GM19240 (cell line): Measurements from ENCODE around the gene BCL2L1.
"Not testable (repeated sequence)": the region's sequence is repeated elsewhere in the genome, so short reads cannot be mapped to it uniquely, and the experiment has no call there.

Source experiments
- DNase-seq: peaks from one replicate; pipeline ENCODE4 v3.0.0; 2011; ENCODE audit warnings: low spot score; ENCODE audit not compliant: insufficient read length

Gene BCL2L1

GRCh38 chr20:31653561-31653960, 69.1 kb downstream of the BCL2L1 start:
- no peak for DNase-seq

DNA sequence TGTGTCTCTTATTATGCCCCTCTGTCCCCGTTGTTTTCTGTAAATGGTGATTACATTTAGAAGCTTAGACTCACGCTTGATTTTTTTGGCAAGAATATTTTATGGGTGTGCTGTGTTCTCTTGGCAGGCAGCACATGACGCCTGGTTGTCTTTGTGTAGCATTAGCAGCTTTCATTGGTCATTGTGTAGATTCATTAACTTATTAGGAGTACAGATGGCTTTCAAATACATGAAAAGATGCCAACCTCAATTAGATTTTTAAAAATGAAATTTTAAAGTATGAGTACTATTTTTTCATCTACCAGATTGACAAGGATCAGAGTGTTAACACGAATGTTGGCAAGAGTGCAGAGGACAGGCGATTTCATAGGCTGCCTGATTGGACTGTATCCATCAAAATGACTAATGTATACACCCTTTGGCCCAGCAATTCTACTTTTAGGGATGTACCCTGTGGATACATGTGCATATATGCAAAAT, 69.7 kb downstream of the BCL2L1 start:
- no peak for DNase-seq

GRCh38 chr20:31648104-31648503, 74.6 kb downstream of the BCL2L1 start:
- DNase-seq: not testable (repeated sequence)

GRCh38 chr20:31644701-31645100, 78.0 kb downstream of the BCL2L1 start:
- no peak for DNase-seq

DNA sequence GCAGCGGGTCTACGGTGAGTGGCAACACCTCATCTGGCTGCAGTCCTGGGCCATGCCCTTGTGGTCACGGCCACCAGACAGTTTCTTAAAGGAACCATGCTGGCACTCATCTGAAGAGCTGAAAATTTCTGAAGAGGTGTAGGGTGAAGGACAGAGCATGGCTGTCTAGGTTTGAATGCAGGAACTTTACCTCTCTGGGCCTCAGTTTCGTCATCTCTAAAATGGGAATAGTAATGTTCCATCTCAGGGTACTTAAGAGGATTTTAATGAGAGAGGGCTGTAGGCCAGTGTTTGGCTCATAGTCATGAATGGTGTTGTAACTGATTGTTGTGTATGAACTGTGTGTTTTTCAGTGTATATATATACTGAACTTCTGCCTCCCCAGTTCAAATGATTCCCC, 79.1 kb downstream of the BCL2L1 start:
- no peak for DNase-seq

DNA sequence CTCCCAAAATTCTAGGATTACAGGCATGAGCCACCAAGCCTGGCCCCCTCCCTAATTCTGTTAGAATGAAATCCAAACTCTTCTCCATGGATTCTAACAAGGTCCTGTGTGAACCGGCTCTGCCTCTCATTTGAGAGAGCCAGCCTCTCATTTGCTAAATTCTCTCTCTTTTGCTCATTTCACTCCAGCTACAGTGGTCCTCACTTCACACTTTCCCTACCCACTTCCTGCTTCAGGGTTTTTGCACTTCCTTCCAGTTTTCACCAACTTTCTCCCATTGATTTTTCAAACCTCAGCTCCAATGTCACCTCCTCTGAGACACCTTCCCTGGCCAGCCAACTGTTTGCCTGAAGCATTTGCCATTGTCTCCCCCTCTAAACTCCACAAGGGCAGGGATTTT, 79.8 kb downstream of the BCL2L1 start:
- DNase-seq: no peak

DNA sequence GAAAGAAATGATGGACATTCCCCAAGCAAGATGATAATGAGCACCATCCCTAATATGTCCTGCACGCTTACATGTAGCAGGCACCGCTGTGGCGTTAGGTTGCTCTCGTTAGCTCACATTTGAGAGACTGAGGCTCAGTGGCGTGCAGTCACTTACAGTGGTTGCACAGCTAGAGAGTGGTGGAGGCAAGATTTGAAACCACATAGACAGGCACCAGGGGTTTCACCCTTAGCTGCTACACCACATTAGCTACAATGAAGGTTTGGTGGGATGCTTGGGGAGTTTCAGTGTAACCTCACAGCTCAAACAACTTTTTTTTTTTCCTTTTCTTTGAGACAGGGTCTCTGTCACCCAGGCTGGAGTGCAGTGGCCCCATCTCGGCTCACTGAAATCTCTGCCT, 81.3 kb downstream of the BCL2L1 start:
- DNase-seq: no peak

- DNase-seq: no peak
Measured at GRCh38 chr20:31640259-31640658, 82.4 kb downstream of the BCL2L1 start.

DNA sequence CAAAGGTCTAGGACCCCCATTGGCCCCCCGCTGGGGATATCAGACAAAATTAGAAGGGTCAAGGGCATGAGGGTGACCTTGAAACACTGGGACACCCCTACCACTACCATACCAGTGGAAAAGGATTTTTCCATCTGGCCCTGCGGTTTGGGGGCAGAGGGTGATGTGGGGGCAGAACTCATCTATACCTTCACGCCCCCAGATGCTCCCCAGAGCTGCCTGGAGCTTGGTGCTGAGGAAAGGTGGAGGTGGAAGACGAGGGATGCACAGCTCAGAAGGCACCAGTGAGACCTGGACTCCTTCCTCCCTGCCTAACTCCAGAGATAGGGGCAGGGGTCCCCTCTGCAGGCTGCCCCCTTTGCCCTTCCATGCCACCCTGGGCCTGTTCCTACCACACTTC, 83.9 kb downstream of the BCL2L1 start:
- no peak for DNase-seq

DNA sequence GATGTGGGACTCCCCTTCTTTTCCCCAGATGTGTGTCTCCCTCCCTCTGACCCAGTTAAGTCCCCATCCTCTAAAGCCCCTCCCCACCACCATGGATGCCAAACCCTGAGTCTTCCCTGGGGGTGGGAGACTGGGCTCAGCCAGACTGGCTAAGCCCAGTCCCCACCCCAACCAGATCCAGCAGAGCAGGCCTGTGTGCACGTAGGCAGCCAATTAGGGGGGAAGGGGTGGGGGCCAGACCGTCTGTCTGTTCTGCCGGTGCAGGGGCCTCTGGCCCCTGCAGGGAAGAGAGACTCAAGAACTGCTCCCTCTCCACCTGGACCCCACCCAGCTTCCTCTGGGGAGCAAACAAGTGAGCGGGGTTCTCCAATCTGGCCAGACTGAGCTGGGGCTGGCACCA, 84.4 kb downstream of the BCL2L1 start:
- DNase-seq: no peak

- no peak for DNase-seq
Measured at GRCh38 chr20:31637660-31638059, 85.0 kb downstream of the BCL2L1 start, which contains the start of gene COX4I2. Gene COX4I2, plus strand, starts transcription at chr20:31637912. Its CDS starts 1,106 bp downstream, at chr20:31639018.

DNA sequence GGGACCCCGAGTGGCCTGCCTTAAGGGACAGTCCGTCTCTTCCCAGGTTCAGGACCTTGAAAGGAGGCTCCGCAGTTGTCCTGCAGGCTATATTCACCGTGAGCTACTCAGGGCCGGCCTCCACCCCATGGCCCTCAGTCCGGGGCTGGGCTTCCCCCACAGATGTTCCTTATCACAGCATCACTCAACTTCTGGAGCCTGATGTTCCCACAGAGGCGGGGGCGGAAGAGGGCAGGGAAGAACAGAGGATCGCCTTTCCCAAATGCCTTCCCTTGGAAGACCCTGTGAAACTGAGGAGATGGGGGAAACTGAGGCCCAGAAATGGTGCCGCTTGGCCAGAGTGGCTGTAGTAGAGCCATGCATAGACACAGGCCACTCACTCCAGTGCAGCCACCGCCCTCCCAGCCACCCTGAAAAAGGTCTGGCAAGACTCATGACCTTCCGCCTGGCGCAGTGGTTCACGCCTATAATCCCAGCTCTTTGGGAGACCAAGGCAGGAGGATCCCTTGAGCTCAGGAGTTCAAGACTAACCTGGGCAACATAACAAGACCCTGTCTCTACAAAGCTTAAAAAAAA, 89.2 kb downstream of the BCL2L1 start:
- no peak for DNase-seq

GRCh38 chr20:31632548-31633338, 89.9 kb downstream of the BCL2L1 start:
- DNase-seq: no peak

DNA sequence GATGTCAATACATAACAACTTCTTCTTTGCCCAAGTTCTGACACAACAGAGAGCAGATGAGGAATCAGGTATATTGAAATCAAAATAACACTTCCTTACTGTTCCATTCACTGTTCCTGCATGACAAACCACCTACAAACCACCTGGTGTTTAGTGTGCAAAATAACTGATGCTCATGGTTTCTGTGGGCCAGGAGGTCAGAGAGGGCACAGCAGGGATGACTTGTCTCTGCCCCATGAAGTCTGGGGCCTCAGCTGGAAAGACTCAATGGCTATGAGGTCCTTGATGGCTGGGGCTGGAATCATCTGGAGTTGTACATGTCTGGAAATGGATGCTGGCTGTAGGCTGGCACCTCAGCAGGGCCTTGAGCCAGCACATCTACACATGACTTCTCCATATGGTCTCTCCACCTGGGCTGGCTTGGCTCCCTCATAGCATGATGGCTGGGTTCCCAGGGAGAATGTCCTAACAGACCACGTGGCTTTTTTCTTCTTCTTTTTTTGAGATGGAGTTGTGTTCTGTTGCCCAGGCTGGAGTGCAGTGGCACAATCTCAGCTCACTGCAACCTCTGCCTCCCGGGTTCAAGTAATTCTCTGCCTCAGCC, 92.4 kb downstream of the BCL2L1 start:
- no peak for DNase-seq

DNA sequence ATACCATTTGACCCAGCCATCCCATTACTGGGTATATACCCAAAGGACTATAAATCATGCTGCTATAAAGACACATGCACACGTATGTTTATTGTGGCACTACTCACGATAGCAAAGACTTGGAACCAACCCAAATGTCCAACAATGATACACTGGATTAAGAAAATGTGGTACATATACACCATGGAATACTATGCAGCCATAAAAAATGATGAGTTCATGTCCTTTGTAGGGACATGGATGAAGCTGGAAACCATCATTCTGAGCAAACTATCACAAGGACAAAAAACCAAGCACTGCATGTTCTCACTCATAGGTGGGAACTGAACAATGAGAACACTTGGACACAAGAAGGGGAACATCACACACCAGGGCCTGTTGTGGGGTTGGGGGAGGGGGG, 94.6 kb downstream of the BCL2L1 start:
- not testable (repeated sequence) for DNase-seq

DNA sequence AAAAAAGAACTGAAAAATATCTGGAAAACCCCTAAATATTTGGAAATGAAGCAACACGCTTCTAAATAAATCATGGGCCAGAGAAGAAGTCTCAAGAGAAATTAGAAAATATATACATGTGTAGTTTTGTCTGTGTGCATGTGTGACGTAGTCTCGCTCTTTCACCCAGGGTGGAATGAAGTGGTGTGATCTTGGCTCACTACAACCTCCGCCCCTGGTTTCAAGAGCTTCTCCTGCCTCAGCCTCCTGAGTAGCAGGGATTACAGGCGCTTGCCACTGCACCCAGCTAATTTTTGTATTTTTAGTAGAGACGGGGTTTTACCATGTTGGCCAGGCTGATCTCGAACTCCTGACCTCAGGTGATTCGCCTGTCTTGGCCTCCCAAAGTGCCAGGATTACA, 96.1 kb downstream of the BCL2L1 start:
- not testable (repeated sequence) for DNase-seq

DNA sequence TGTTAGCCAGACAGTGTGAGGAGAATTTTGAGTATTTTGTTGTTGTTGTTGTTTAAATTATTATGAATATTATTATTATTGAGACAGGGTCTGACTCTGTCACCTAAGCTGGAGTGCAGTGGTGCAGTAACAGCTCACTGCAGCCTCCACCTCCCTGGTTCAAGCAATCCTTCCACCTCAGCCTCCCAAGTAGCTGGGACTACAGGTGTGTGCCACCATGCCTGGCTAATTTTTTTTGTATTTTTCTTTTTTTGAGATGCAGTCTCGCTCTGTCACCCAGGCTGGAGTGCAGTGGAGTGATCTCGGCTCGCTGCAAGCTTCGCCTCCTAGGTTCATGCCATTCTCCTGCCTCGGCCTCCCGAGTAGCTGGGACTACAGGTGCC, 99.6 kb downstream of the BCL2L1 start:
- not testable (repeated sequence) for DNase-seq

GRCh38 chr20:31620246-31620645, 102.4 kb downstream of the BCL2L1 start:
- DNase-seq: no peak

DNA sequence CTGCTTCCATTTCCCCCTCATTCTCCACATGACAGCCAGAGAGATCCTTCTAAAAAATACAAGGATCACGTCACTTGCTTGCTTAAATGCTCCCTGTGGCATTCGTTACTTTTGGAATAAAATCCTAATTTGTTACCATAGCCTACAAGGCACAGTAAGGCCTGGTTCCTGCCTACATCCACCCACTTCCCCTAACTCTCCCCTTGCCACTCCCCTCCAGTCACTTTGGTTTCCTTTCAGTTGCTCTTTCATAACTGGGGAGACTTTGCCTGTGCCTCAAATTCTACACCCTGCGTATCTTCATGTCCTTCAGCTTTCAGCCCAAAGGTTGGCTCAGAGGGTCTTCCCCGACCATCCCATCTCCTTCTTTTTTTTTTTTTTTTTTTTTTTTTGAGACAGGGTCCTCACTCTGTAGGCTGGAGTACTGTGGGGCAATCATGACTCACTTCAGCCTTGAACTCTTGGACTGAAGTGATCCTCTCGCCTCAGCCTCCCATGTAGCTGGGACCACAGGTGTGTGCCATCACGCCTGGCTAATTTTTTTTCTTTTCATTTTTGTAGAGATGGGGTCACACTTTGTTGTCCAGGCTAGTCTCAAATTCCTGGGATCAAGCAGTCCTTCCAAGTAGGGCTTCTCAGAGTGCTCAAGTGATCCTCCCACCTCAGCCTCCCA, 105.1 kb downstream of the BCL2L1 start:
- DNase-seq: no peak

DNA sequence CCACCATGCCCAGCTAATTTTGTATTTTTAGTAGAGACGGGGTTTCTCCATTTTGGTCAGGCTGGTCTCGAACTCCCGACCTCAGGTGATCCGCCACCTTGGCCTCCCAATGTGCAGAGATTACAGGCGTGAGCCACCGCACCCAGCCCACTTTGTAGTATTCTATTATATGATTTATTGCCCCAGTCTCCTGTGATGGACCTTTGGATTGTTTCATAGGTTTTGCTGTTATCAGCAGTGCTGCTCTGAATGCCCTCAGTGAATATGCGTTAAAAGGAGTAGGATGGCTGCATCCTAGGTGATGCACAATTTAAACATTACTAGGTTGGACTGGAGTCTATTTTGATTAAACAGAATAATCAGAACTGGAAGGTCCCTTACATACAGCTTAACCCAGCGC, 107.3 kb downstream of the BCL2L1 start:
- DNase-seq: no peak
